ENCODE data around the gene SORCS1. TPM values are rescaled to one million over a fixed set of nuclear protein-coding genes. Genes with fewer than 3 reads are reported as not detected.

Gene SORCS1
- total and polyA plus RNA-seq, 9 donors = 0.05 to 2.4 (median 1.0) TPM

DNA sequence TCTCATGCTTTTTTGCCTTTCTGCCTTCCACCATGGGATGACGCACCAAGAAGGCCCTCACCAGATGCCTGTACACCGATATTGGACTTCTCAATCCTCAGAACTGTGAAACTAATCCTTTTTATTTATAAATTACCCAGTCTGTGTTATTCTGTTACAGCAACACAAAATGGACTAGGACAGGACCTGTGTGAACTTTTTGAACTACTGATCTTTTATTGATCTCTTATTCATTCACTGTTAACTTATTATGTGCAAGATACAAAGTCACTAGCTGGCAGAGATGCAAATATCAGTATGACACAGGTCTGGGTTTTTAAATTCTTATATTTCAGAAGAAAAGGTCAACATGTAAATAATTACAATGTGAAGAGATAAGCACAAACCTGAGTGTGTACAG, 635.8 kb downstream of the SORCS1 start:
- DNase-seq = no peak
- TF ChIP-seq POLR2A (IDR thresholded peaks at IDR 0.05) (no peak), EP300 (IDR thresholded peaks at IDR 0.05) (no peak)
- TF ChIP-seq, protein P1, sequence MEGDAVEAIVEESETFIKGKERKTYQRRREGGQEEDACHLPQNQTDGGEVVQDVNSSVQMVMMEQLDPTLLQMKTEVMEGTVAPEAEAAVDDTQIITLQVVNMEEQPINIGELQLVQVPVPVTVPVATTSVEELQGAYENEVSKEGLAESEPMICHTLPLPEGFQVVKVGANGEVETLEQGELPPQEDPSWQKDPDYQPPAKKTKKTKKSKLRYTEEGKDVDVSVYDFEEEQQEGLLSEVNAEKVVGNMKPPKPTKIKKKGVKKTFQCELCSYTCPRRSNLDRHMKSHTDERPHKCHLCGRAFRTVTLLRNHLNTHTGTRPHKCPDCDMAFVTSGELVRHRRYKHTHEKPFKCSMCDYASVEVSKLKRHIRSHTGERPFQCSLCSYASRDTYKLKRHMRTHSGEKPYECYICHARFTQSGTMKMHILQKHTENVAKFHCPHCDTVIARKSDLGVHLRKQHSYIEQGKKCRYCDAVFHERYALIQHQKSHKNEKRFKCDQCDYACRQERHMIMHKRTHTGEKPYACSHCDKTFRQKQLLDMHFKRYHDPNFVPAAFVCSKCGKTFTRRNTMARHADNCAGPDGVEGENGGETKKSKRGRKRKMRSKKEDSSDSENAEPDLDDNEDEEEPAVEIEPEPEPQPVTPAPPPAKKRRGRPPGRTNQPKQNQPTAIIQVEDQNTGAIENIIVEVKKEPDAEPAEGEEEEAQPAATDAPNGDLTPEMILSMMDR (IDR thresholded peaks at IDR 0.05) = no peak
- no peaks in the 10 kb centered on the region for H3K9me3 ChIP-seq
- no peaks in the 10 kb centered on the region for H3K27me3 ChIP-seq
- no peaks in the 10 kb centered on the region for H3K4me1 ChIP-seq (ENCODE audit: insufficient read depth)
- WGBS, 3 donors = 95% methylated on average over 2 of the region's 2 CpGs
- no peaks in the 10 kb centered on the region for H3K36me3 ChIP-seq
- no peak overlapping the region for H3K4me3 ChIP-seq
- intact Hi-C loops (cut with DNase I) = no loop called here
- H3K27ac ChIP-seq = no peak overlapping the region

DNA sequence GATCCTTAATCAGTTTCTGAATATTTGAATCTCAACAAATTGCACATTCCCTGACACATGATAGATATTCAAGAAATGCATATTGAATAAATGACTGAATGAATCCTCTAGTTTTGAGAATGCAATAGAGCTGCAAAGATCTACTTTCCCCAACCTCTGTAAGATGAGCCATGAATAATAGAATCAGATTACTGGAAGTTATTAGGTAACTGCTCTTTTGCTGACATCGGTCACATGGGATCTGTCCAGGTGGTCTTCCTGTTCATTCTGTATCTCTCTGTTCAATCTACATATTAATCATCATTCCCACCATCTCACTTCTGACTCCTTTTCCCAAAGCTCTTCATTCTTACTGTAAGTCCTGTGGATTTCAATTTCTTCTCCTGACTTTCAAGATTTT, 638.7 kb downstream of the SORCS1 start:
- H3K27ac ChIP-seq = no peak overlapping the region
- H3K4me1 ChIP-seq (ENCODE audit: insufficient read depth) = no peaks in the 10 kb centered on the region
- intact Hi-C loops (cut with DNase I) = no loop called here
- no peak overlapping the region for H3K4me3 ChIP-seq
- 94 to 100% (median 97%) methylated on average over 1 of the region's 1 CpG for WGBS, 3 donors
- H3K9me3 ChIP-seq = no peaks in the 10 kb centered on the region
- H3K36me3 ChIP-seq = no peaks in the 10 kb centered on the region
- TF ChIP-seq EP300 (IDR thresholded peaks at IDR 0.05) (no peak), POLR2A (IDR thresholded peaks at IDR 0.05) (no peak)
- TF ChIP-seq, protein P1 (IDR thresholded peaks at IDR 0.05) = no peak
- no peak for DNase-seq
- no peaks in the 10 kb centered on the region for H3K27me3 ChIP-seq

Small RNAs within 50 kb of the gene (small RNA-seq; reads per million reads assigned to genes)
- gene RNA5SP325 = 2.7 reads per million, percentile 75 among the genes with 10 or more reads in this experiment

All from ovary (tissue), 9 donors.